GF-D8 (cell line): ENCODE measurements around the gene BEST3.
"Not testable (repeated sequence)": the region's sequence is repeated elsewhere in the genome, so short reads cannot be mapped to it uniquely, and the experiment has no call there.

Experiments used
- DNase-seq: peaks from one replicate; lab custom pipeline; 2025; lab: John Stamatoyannopoulos, UW

The BEST3 gene

DNA sequence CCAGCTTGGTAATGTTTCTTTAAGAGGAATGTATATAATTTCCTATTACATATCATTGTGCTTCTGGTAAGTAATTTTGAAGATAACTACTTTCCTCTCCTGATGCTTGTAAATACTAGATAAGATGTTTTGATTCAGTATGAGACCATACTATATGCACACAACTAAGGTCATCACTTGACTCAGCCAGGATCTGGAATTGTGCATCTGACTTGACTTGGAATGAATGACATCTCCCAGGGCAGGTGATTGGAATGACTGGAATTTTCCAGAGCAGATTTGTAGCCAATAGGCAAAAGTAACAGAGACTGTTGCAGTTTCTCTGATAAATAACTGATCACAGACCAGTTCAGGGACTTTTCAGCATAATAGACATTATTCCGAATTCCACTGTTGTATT is 11.1 kb downstream of the BEST3 start:
- no peak for DNase-seq

DNA sequence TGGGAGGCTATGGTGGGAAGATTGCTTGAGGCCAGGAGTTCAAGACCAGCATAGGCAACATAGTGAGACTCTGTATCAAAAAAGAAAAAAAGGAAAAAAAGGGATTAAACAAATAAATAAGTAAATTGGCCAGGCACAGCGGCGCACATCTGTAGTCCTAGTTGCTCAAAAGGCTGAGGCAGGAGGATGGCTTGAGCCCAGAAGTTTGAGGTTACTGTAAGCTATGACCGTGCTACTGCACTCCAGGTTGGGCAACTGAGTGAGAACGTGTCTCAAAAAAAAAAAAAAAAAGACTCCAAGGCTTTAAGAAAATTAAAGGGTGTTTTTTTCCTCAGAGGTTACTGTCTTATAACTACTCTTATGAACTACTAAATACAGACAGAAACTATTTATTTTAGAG is 11.7 kb downstream of the BEST3 start:
- DNase-seq: no peak

DNA sequence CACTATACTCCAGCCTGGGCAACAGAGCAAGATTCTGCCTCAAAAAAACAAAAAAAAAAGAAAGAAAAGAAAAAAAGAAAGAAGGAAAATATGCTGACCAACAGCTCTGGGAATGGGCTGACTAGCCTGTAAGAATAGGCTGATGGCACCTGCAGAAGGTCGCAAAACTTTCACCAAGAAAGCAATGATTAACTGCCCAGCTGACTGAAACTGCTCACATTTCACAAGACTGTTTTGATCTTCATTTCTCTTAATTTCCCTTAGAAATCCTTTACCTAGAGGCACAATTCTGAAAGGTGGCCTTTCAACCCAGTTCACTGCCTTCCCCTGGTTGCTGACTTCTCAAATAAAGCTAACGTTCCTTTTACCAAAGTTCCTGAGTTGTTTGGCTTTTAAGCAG is 12.4 kb downstream of the BEST3 start:
- DNase-seq: no peak

DNA sequence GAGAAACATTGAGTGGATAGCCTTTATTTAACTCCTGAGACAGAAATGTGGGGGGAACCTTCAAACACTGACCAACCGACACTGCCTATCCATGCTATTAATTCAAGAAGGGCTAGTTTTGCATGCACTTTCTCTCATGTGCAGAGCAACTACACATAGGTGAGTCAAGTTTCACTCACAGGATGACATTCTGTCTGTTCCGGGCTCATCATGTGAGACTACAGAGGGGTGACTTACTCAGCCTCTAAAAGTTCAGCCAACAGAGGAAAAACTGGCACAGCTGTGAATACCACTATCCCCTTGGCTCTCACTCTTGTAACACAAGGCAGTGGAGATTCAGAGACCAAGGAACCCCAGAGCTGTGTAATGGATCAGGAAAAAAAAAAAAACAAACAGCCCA is 13.3 kb downstream of the BEST3 start:
- DNase-seq: no peak

DNA sequence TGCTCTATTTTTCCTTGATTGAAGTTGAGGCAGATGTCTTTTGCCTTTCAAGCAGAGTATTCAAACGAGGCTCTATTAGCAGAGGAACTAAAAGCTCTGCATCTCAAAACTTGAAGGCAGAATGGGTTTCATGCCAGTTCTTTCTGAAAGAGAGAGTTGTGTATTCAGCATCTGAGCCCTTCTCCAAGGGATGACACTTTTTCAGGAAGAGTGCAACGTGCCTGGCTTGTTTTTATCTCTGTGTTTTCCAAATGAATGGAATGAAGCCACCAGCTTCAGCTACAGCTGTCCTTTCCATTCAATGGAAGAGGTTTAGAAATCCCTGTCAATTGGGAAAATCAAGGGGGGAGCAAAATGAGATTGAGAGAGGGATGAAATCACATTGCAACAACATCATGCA is 14.6 kb downstream of the BEST3 start:
- DNase-seq: no peak

DNA sequence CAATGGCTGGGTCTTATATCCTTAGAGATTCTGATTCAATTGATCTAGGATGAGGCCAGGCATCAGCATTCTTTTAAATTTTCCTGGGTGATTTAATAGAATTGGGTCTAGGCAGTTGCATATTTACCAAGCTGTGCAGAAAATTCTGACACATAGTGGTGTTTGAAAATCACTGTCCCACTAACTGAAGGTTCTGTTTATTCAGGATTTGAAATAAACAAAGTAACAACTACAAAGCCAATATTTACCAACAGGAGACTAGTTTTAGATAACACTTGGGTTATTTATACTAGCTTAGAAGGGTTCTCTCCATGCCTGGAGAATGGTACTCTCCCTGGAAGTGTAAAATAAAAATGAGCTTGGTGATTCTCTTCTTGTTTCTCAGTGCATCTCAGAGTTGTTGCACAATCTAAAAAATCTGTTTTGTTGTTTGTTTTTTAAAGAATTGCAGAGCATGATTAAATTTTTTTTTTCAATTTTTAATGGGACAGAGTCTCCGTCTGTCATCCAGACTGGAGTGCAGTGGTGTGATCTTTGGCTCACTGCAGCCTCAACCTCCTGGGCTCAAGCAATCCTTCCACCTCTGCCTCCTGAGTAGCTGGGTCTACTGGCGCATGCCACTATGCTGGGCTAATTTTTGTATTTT is 16.9 kb downstream of the BEST3 start:
- no peak for DNase-seq

DNA sequence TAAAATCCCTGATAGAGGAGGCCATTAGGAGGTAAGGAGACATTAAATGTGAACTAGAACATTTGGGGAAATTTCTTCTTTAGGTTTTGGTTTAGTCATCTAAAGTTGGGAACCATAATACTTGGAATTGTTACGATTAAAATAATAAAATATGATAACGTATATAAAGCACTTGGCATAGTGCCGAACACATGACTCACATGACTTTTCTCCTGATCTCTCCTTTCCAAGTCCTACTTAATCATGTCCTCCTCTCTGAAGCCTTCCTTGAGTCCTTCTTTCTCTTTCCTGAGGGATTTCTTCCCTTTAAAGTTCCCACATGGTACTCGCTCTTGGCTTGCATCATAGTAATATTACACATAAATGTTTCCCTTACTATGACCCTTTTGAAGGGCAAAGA is 20.0 kb downstream of the BEST3 start:
- no peak for DNase-seq

DNA sequence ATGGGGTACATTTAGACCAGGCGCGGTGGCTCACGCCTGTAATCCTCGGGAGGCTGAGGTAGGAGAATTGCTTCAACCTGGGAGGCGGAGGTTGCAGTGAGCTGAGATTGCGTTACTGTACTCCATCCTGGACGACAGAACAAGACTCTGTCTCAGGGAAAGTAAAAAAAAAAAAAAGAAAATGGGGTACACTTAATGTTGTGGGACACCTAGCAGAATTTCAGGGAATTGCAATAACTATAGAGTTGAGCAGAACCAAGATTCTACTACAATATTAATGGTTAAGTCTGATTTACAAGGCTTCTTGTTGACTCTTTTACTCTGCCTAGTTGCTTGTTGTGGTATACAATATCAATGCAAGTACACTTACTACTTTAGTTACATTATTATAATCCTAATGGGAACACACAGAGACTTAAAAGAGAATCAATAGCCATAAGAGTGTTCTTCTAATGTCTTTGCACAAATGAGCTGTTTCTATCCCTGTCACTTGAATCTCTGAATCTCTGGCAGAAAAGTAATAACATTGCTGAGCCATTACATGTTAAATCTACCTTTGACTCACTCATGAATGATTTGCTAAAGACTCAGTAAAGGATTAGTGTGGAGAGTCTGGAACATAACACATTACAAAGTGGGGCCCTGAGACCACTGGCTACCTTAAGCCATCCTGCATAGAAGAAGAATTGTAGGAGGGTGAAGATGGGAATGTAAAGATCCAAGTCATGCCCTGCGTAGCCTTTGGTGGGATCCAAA is 22.7 kb downstream of the BEST3 start:
- DNase-seq: no peak

DNA sequence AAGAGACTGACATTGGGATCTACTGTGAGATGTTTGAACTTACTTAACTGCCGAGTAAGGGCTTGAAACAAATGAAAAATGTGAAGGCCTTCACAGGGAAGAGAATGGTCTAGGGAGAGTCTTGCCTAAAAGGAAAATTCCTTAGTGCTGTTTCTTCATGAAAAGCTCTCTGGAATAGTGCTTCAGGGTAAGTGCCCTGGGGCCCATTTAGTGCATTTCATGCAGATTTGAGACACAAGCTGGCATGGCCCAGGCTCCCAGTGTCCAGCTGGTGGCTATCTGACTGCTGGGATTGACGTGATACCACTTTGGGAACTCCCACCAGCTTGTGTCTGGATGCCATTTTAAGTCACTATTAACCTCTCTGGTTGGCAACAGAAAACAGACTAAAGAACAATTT is 26.9 kb downstream of the BEST3 start:
- no peak for DNase-seq

DNA sequence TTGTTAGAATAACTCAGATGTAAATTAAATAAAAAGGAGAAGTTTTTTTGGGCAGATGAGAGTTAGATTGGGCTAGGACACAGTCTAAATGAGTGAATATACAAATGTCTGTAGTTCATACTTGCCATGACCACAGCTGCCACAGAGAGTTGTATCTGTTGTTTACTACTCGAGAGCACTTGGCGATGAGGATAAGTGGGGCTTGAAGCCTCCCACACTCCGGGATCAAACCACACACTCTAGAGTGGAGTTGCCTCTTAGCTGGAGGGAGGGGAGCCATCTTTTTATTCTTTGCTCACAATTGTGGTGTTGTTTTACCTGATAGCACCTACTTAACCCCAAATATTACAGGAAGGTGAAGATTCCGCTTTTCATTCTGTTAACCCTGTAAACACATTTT is 27.5 kb downstream of the BEST3 start:
- DNase-seq: no peak

DNA sequence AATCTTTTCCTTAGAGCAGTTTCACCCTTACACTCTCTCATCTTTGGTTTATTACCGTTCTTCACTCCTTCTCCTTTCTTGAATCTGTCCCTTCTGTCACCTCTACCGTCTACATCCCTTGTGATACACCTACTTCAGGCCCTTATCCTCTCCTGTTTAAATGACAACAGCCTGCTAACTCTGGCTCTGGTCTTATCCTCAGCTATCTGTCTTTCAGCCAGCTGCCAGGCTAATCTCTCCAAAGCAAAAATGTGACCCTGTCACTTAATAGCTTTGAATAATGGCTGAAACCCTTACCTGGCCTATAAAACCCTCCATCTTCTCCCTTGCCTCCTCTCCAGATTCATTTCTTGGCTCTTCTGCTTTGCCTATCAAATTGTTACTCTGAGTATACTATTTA is 32.3 kb downstream of the BEST3 start:
- DNase-seq: no peak

DNA sequence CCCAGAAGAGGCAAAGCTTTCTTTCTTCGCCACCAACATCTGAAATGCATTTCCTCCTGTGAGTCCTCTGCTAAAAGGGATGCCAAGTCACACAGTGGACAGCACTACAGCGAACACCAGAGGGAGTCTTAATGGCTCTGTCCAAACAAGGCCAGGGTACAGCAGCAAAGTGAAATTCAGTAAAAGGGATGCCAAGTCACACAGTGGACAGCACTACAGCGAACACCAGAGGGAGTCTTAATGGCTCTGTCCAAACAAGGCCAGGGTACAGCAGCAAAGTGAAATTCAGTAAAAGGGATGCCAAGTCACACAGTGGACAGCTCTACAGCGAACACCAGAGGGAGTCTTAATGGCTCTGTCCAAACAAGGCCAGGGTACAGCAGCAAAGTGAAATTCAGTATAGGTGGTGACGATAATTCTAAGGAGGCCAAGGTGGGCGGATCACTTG is 34.1 kb downstream of the BEST3 start:
- not testable (repeated sequence) for DNase-seq

DNA sequence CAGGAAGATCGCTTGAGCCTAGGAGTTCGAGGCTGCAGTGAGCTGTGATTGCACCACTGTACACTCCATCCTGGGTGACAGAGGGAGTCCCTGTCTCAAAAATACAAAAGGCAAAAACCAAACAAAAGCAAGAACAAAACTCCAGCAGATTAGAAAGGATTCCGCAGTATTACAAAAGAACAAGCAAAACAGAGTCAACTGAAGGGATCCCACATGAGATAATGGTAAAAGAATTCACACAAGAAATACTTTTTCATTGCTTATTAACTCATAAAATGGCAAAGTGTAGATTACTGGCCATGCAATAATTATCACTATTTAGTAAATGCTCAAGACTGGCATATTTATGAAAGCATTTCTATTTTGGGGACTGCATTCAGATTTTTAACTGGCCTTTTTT is 35.4 kb downstream of the BEST3 start:
- no peak for DNase-seq

DNA sequence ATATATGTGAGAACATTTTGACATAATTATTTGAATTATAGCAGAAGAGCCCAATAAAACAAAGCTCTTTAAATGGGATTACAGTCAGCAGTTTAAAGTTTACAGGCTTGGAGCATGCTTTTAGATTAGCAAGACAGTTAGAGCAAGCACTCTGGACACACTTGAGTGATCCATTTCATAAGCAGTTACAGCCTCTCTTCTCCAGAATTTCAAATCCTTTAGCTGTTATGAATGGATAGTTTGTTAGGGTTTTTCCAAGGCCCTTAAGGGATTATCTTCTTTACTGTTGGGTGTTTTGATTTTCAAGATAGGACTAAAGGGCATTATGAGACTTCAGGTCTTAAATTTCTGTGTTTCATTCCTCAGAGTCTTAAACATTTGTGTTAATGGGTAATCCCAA is 36.3 kb downstream of the BEST3 start:
- DNase-seq: no peak

DNA sequence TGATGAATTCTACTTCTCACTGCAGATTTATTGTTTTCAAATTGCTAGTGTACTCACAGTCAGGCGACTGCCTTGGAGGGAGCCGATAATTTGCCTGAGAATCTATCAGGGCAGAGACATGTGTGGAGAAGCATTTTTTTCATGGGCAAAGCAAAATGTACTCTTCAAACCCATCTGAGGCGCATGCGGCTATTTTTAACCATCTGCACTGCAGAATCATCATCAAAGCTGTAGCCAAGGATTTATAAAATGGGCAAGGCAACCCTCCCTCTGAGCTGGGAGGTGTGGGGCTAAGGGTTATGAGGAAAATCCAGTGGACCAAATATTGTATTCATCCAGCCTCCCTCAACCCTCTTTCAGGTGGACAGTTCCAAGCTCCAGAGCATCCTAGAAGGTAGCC is 37.7 kb downstream of the BEST3 start:
- no peak for DNase-seq

DNA sequence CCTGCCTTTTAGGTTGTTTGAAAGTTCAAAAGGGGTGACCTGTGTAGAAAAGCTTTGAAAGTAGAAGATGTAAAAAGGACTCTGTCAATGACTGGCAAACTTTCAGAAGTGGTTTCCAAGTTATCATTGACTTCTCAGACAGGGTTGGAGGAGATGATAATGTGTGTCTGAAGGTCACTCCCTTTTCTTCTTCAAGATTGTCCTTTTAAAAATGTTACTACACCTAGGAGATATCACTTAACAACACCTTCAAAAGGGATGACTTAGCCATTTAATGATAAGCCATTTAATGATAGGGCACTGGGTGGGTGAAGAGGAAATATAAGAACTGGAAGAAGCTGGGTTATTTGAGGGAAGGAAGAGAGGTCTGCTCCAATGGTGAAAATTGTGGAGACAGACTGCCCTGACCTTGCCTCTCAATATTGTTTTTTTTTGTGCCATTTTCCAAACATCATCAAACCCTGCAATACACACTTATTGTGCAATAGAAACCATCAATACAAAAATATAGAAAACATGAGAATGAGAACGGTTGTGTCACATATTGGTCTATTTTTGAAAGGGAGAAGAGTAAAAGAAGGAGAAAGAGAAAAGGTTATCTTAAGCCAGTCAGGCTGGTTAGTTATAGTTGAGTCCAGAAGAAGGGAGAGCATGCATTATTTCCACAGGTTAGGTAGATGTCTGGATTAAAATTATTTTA is 38.8 kb downstream of the BEST3 start:
- no peak for DNase-seq

DNA sequence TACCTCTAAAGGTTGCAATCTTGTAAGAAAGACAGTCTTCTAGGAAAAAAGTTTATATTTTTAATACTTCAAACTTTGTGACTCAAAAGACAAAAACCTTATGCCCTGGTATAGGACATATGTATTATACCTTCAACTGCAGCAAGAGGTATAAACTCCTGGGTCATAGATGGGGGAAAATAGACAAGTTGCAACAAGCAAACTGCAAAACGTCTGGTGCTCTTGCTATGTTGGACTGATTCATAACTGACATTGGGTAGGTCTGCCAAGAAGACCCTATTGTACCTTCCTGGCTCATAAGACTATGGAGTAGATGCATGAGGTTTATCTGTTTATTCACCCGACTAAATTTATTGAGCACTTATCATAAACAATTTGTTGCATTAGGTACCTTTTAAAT is 40.9 kb downstream of the BEST3 start:
- DNase-seq: no peak

DNA sequence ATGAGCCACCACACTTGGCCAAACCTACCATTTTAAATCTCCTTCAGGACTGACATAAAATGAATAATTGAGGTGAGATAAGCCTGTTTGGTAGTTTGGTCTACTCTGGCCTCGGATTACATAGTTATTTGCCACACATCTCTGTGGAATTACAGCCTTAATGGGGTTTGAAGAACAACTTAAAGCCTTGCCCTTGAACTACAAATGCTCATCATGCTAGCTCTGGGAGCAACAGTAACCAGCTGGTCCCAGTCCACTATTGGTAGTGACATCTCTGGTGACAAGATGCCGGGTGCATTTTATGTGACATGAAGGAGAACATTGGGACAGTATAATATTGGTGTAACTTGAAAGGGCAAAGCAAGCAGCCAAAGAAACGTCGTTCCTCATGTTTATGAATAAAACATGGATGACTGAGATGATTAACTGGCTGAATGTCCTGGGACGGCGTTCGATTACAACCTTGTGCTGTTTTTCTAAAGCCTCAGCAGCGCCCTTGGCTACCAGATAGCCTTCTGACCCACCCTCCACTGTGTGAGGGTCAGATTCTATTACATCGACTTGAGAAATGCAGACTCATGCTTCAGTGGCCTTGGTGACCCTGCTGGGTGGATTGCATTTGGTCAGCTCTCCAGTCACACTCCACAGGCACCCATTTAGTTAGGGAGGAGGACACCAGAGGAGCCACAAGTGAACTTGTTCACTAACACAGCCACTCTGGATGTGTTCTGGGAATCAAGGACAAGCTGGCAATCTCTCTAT is 41.5 kb downstream of the BEST3 start:
- no peak for DNase-seq

DNA sequence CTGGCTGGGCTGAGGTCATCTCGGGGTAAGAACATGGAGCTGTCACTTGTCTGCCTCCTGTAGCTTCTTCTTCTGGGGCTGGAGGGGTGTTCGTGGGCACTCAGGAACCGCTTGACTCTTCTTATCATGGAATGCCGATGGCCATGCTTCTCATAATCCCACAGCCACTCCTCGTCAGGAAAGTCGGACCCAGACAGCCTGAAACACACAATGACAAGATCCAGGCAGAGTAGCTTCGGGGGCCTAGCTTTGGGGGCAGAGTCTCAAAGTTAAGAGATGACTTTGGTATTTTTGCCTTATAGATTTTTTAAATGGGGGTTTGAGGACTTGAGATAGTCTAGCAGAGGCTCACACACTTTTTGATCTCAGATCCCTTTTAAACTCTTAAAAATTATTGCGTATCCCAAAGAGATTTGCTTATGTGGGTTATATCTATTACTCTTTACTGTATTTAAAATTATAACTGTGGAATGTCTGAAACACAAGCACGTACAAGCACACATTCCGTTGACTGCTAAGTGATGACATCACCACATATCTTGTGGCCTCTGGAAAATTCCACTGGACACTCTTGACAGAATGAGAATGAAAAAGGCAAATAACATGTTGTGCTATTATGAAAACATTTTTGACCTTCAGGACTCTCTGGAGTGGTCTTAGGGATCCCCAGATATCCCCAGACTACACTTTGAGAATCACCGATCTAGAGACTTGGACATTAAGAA is 43.3 kb downstream of the BEST3 start:
- DNase-seq: no peak

DNA sequence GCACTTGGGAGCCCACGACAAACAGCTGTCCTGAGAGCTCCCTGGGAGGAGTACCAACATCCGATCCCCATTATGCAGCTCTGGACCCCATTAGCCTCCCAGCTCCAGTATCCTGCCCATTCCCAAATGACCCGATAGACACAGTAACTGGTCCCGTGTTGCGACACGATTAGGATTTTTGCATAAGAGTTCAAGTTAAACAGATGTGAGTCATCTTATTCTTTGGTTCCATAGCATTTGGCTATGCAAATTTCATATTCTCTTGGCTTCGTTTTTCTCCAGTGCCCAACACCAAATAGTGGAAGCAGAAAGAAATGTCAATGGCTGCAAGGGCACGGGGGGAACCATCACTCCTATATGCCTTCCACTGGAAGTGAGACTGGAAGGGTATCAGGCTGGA is 45.4 kb downstream of the BEST3 start:
- DNase-seq: no peak

DNA sequence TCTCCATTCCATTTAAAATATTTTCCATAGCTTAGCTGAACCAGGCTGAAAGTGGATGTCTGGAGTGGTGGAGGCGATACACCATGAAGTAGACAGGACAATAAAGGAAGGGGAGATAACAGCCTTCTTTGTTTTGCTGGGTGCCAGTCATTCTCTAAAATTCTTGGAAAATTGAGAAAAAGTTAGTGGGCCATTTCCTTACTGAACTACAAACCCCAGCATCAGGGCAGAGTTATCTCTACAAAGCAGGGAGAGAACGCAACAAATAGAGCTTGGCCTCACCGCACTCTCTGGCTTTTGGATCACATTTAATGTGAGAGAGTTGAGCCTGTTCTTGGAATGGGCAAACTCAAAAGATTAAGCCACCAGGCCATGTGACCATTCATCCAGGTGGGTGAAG is 47.2 kb downstream of the BEST3 start:
- no peak for DNase-seq

DNA sequence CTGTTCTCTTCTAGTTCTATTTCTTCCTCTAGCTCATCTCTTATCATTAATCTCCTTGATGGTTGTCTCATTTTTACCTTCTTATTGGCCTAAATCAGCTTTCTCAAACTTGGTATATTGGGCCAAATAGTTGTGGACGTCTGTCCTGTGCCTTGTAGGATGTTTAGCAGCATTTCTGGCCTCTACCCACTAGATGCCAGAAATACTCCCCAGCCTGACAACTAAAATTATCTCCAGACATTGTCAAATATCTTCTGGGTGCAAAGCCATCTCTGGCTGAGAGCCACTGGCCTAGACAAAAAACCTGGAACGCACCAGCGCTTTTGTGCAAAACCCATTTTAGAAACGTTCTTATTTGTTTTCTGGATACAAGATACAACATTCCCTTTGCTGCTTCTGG is 49.6 kb downstream of the BEST3 start:
- DNase-seq: no peak
